HG03196 (cell line): ENCODE data around the gene LITAF.
"Not testable (repeated sequence)": the region's sequence is repeated elsewhere in the genome, so short reads cannot be mapped to it uniquely, and the experiment has no call there.

ENCODE experiments used
- ATAC-seq: cut with Tn5 transposase; IDR thresholded peaks from one replicate; pipeline ENCODE4 v1.9.1; 2021; ENCODE audit not compliant: unreplicated experiment

Gene LITAF

DNA sequence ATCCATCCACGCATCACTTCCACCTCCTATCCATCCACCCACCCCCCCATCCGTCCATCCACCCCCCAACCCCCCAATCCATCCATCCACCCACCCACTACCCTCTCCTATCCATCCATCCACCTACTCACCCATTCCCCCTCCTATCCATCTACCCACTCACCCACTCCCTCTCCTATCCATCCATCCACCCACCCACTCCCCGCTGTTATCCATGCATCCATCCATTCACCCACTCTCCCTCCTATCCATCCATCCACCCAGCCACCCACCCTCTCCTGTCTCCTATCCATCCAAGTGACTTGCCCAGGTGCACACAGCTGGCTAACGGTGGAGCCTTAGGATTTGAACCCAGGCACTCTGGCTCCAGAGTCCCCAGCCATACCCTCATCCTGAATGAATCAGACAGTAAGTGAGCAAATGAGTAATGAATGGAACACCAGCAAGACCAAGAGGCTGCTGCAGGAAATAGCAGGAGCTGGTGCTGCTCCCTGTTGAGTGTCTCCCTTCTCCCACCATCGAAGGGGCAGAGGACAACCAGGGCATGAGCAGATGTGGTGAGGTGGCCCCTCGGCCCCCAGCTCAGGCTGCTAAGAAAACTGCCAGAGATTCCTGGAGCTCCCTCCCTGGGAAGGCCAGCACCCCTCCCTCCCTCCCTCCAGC, 62.5 kb downstream of the LITAF start:
- ATAC-seq, result no peak

DNA sequence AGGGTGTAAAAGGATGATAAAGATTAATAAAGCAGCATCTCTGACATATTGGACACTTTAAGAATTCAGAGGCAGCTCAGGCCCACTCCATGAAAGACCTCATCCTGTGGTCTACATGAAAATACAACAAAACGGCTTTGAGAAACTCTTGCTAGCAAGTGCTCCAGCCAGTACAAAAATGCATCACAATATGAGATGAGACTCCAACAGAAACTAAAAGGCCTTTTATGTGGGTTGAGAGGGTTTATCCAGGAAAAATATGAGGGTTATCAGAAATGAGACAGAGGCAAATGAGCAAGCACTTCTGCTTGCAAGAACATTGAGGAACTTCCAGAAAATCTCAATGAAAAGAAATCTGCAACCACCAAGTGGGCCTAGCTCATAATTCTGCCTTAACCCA, 65.7 kb downstream of the LITAF start:
- ATAC-seq, result no peak

DNA sequence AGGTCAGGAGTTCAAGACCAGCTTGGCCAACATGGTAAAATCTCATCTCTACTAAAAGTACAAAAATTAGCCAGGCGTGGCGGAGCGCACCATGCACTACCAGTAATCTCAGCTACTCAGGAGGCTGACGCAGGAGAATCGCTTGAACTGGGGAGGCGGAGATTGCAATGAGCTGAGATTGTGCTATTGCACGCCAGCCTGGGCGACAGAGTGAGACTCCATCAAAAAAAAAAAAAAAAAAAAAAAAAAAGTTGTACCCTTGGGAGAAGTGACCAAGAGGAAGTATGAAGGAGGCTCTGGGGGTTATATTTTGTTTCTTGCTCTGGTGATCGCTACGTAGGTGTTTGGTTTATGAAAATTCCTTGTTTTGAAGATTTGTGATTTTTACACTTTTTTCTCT, 66.3 kb downstream of the LITAF start:
- no peak for ATAC-seq

- no peak for ATAC-seq
Observed at GRCh38 chr16:11517961-11518360, 68.8 kb downstream of the LITAF start.

- no peak for ATAC-seq
Observed at GRCh38 chr16:11515540-11516430, 70.9 kb downstream of the LITAF start.

DNA sequence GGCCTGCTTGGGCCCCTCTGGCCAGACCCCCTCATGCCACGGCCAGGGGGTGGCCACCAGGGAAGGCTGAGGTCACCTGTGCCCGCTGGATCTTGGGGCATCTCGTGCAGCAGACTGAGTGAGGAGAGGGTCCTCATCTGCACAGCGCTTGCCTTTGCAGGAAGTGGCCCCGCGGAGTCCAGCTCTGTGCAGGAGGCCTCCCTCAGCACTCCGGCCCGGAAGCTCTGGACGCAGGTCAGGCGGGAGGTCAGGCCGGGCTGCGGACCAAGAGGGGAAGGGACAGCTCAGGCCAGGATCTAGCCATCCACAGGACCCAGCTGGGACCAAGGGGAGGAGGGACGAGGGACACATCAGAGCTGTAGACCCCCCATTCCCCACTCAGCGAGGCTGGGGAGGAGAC, 72.4 kb downstream of the LITAF start:
- ATAC-seq, result no peak

GRCh38 chr16:11513366-11513765, 73.4 kb downstream of the LITAF start:
- not testable (repeated sequence) for ATAC-seq

DNA sequence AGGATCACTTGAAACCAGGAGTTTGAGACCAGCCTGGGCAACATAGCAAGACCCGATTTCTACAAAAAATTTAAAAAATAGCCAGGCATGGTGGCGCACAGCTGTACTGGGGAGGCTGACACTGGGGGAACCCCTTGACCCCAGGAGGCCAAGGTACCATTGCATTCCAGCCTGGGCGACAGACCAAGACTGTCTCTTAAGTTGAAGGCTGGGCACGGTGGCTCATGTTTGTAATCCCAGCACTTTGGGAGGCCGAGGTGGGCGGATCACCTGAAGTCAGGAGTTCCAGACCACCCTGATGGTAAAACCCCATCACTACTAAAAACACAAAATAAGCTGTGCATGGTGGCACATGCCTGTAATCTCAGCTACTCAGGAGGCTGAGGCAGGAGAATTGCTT, 74.9 kb downstream of the LITAF start:
- ATAC-seq, result no peak

- ATAC-seq, result no peak
Observed at GRCh38 chr16:11511328-11511727, 75.4 kb downstream of the LITAF start.

DNA sequence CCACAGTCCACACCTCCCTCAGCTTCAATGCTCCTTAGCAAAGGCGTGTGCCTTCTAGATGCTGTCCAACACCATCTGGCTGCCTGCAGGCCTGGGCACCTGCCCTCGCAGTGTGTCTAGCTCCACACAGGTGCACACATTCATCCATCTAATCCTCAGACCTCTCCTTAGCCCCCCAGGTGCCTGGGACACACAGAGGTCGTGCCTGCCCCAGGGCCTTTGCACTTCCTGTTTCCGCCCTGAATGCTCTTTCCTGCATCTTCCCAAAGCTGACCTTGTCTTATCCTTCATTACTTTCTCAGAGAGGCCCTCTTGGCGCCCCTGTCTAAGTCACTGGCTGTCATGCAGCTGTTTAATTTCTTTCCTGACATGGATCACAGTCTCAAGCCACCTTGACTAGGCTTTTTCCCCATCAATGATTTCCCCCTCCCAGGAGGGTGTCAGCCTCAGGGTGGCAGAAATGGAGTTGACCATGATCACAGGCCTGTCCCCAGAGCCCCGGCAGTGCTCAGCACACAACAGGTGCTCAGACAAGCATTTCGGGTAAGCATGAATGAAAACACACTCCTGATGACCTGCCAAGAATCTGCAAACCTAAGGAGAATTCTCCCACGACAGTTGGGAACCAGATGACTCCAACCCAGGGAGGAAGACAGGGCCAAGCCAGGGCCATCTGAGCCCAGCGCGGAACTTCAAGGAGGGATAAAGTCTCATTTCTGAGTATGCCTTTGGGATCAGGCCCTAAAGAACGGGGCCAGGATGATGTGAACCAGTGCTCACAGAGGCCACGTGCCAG, 76.3 kb downstream of the LITAF start:
- ATAC-seq, result no peak

GRCh38 chr16:11507991-11508390, 78.7 kb downstream of the LITAF start:
- no peak for ATAC-seq

DNA sequence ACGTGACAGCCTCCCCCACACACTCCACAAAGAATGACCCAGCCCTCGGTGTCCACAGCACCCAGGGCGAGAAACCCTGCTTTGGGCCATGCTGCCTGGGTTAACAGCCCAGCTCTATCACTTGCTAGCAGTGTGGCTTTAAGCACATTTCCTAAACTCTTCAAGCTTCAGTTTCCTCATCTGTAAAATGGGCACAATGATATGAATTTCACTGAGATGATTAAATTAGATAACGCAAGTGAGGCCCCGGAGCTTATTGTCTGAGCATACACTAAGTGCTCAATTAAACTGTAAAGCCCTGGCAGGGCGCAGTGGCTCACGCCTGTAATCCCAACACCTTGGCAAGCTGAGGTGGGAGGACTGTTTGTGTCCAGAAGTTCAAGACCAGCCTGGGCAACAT, 79.4 kb downstream of the LITAF start:
- ATAC-seq, result no peak

- no peak for ATAC-seq
Observed at GRCh38 chr16:11506741-11507305, 79.9 kb downstream of the LITAF start.

DNA sequence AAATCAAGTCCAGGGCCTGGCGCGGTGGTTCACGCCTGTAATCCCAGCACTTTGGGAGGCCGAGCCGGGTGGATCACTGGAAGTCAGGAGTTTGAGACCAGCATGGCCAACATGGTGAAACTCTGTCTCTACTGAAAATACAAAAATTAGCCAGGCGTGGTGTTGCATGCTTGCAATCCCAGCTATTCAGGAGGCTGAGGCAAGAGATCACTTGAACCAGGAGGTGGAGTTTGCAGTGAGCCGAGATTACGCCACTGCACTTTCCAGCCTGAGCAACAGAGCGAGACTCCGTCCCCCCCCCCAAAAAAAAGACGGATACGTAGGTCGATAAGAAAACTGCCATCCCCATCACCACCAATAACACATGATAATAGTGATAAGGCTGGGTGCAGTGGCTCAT, 82.5 kb downstream of the LITAF start:
- not testable (repeated sequence) for ATAC-seq

DNA sequence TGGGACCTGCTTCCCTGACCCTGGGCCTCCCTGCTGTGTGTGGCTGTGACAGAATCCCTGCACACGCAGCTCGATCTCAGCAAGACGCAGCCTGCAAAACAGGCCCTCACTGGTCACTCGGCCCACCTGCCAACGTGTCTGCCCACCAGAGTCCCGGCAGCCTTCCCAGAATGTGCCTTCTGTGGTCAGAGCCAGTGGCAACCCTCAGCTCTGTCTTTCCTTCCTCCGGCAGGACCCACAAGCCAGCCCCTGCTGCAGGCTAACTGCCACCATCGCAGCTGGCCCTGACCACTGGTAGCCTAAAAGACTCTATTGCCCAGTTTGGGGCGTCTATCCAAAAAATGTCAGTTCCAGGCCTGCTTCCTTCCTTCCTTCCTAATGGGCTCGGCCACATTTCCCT, 83.2 kb downstream of the LITAF start:
- no peak for ATAC-seq

DNA sequence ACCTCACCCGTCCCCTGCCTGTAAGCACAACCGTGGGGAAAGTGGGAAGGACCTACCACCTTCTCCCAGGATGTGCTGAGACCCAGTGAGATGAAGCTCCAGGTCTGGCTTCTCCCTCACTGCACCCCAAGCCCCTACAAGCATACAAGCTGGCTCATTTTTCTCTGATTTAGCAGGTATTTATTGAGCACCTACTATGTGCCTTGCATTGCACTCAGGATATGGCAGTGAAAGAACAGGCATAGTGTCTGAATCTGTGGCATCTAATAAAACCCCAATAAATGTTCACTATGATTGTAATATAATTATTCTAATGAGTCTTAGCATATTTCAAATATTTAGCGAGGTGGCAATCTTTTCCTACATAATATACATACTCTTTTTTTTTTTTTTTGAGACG, 84.5 kb downstream of the LITAF start:
- no peak for ATAC-seq

DNA sequence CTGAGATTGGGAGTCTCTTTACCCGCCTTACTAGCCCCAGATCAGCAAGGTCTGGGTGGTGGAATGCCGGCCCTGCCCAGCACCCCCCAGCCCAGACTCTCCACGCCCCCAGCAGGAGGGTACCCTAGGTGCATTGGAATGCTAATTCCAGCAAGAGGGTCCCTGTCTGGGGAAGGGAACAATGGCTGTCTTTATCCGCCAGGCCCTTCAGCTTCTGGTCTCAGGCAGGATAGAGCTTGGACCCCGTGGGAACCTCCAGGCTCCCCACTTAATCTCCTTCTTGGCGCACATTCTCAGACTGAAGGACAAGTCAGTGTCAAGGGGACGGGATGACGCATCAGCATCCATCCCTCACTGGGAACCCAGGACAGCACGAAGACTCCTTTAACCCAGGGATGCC, 85.1 kb downstream of the LITAF start:
- no peak for ATAC-seq

DNA sequence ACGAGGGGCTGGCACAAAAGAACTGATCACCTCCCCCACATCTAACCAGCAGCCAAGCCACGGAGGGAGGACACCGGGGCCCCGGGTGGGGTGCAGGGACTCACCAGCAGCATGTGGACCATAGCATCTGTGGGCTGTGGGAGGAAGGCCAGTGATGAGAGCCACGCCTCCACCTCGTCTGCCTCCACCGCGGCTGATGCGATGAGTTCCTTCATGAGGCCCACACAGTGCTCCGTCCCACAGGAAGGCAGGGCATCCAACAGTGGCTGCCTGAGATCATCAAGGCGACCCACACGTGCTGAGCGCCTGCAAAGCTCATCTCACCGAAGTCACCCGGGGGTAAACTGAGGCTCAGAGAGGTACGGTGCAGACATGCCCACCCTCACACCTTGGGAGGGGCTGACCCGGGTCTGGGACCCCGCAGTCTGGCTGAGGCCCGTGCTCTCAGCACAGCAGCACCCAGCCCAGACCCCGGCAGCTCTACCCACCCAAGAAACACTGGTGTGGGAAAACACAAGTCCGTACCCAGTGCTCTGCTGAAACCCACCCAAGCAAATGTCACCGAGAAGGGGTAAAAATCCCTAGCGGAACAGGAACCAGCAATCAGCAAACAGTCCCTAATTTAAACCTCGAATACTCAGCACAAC, 85.9 kb downstream of the LITAF start:
- no peak for ATAC-seq

DNA sequence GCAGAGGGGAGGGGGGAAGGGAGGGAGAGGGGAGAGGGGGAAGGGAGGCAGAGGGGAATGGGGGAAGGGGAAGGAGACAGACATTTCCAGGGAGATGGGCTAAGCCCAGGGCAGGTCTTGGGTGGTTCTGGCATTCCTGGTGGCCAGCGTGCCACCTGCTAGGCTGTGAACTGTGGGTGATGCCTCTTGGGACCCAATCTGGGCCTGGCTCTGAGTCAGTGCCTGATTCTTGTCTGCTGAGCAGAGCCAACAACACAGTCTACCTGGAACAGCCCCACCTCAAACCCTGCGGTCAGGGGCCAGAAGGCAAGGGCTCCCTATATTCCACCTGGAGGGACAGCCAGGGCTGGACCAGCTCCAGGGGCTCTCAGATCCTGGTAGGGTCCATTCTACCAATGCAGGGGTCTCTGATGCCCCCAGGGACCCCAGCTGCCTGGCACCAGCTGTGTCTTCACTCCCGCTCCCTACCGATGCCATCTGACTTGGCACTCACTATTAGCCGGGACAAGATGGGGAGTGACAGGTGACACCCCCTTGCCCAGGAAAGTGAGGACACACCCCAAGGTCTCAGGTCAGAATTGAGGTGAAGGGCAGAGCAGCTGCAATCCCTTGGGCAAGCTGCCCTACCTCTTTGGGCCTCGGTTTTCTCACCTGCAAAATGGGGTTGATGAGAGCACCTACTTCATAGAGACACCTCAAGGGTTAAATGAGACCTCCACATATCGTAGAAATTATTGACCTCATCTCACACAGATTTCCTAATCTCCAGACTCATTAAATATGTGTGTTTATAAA, 87.2 kb downstream of the LITAF start:
- ATAC-seq, result no peak

DNA sequence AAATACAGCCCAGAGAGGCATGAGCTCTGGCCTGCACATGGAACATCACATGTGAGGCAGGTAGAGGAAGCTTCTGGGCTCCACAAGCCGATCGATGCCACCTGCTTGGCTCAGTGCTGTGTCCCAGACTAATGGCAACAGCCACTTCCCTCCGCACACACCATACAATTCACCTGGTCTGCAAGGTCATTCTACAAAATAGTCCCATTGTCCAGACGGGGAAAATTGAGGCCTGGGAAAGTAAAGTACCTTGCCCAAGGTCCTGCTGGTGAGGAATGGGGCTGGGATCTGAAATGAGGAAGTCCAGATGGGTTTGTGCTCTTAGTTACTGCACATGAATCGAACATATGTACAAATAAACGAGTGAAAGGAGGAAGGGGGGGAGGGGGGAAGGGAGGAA, 88.0 kb downstream of the LITAF start:
- ATAC-seq, result no peak
